IMR-90 (cell line): ENCODE measurements around the gene C21orf91. TPM values are rescaled to one million over a fixed set of nuclear protein-coding genes. Genes with fewer than 3 reads are reported as not detected.

Source experiments
- ATAC-seq: fragments of 200-7000 bp; cut with Tn5 transposase; 2 replicates; pipeline ENCODE4 v1.9.1; 2020; ENCODE audit warnings: low read depth, mild to moderate bottlenecking, moderate library complexity
- BruUV-seq: library from RNA; stranded (reverse); fragments of 400-500 nt; replicated peaks from 2 replicates; lab custom pipeline; 2021; lab: Mats Ljungman, UMichigan
- CTCF ChIA-PET: fragments of 300-600 bp; formaldehyde crosslinking; extraction: SDS; loops from one replicate; lab custom pipeline; 2021; ENCODE audit warnings: antibody characterized with exemption; lab: Yijun Ruan, JAX
- POLR2A ChIA-PET: fragments of 300-600 bp; sonication (Branson Sonifier 250); formaldehyde crosslinking; loops from one replicate; lab custom pipeline; 2022; ENCODE audit warnings: antibody characterized with exemption; ENCODE audit not compliant: unreplicated experiment; lab: Charles Lee
- DNase-seq: peaks from one replicate; pipeline ENCODE4 v3.0.0; 2013
- H2AFZ ChIP-seq: replicated peaks from 2 replicates; pipeline ENCODE3; 2013; ENCODE audit warnings: low read length, mild to moderate bottlenecking; ENCODE audit not compliant: poor library complexity
- H2AK5ac ChIP-seq: 2 replicates; pipeline ENCODE4 v1.6.1; 2013; ENCODE audit warnings: low read depth, low read length, inconsistent platforms
- H2AK9ac ChIP-seq: replicated peaks from 2 replicates; pipeline ENCODE3; 2013; ENCODE audit warnings: mild to moderate bottlenecking, low read depth, low read length, moderate library complexity; ENCODE audit not compliant: poor library complexity
- H2BK120ac ChIP-seq: 2 replicates; pipeline ENCODE4 v1.6.1; 2013; ENCODE audit warnings: low read depth, low read length, inconsistent platforms
- H2BK15ac ChIP-seq: 3 replicates; pipeline ENCODE4 v1.6.1; 2013; ENCODE audit warnings: low read depth, low read length, inconsistent platforms
- H2BK20ac ChIP-seq: 2 replicates; pipeline ENCODE4 v1.6.1; 2013; ENCODE audit warnings: low read depth, mild to moderate bottlenecking, inconsistent platforms, low read length, moderate library complexity
- H2BK5ac ChIP-seq: 2 replicates; pipeline ENCODE4 v1.6.1; 2013; ENCODE audit warnings: mild to moderate bottlenecking, low read depth, low read length, inconsistent platforms; ENCODE audit not compliant: poor library complexity, severe bottlenecking
- H3K14ac ChIP-seq: replicated peaks from 2 replicates; pipeline ENCODE4 v1.6.1; 2013; ENCODE audit warnings: low read depth, low read length, inconsistent platforms
- H3K18ac ChIP-seq: 2 replicates; pipeline ENCODE4 v1.6.1; 2013; ENCODE audit warnings: low read depth, low read length, control low read depth
- H3K23ac ChIP-seq: 2 replicates; pipeline ENCODE4 v1.6.1; 2013; ENCODE audit warnings: low read depth, low read length, inconsistent platforms
- H3K27ac ChIP-seq: 2 replicates; pipeline ENCODE4 v1.5.1; 2013; ENCODE audit warnings: mild to moderate bottlenecking, control low read depth, low read length; ENCODE audit not compliant: insufficient read depth
- H3K27me3 ChIP-seq: 2 replicates; pipeline ENCODE4 v1.6.1; 2013; ENCODE audit warnings: low read length; ENCODE audit not compliant: control insufficient read depth, insufficient read depth
- H3K36me3 ChIP-seq: 2 replicates; pipeline ENCODE4 v1.6.1; 2013; ENCODE audit warnings: low read length, mixed read lengths; ENCODE audit not compliant: control insufficient read depth, insufficient read depth
- H3K4ac ChIP-seq: 2 replicates; pipeline ENCODE4 v1.6.1; 2013; ENCODE audit warnings: low read depth, low read length, inconsistent platforms
- H3K4me1 ChIP-seq: 2 replicates; pipeline ENCODE4 v1.6.1; 2013; ENCODE audit warnings: low read length, mixed read lengths; ENCODE audit not compliant: control insufficient read depth, insufficient read depth
- H3K4me2 ChIP-seq: 2 replicates; pipeline ENCODE4 v1.6.1; 2013; ENCODE audit warnings: low read depth, mild to moderate bottlenecking, control low read depth, low read length, moderate library complexity
- H3K4me3 ChIP-seq: 2 replicates; pipeline ENCODE4 v1.5.1; 2013; ENCODE audit warnings: low read depth, mild to moderate bottlenecking, control low read depth, low read length, moderate library complexity; ENCODE audit not compliant: insufficient read depth
- H3K56ac ChIP-seq: 2 replicates; pipeline ENCODE4 v1.6.1; 2013; ENCODE audit warnings: low read length, inconsistent platforms; ENCODE audit not compliant: insufficient read depth; ENCODE audit errors: extremely low read depth
- H3K79me1 ChIP-seq, 2 experiments: 2 replicates each; pipeline ENCODE4 v1.6.1; 2013; ENCODE audit warnings: low read length in 2 of 2, inconsistent platforms in 1 of 2, low read depth in 1 of 2
- H3K9ac ChIP-seq: 2 replicates; pipeline ENCODE4 v1.6.1; 2013; ENCODE audit warnings: low read depth, low read length, control low read depth
- H3K9me1 ChIP-seq: 2 replicates; pipeline ENCODE4 v1.6.1; 2013; ENCODE audit warnings: low read length, inconsistent platforms; ENCODE audit not compliant: insufficient read depth
- H3K9me3 ChIP-seq: 2 replicates; pipeline ENCODE4 v1.6.1; 2013; ENCODE audit warnings: low read length; ENCODE audit not compliant: control insufficient read depth, insufficient read depth
- H4K20me1 ChIP-seq: 2 replicates; pipeline ENCODE4 v1.6.1; 2013; ENCODE audit warnings: low read length, inconsistent platforms; ENCODE audit not compliant: insufficient read depth
- H4K5ac ChIP-seq: 2 replicates; pipeline ENCODE4 v1.6.1; 2013; ENCODE audit warnings: mild to moderate bottlenecking, low read depth, low read length, control low read depth
- H4K8ac ChIP-seq, 2 experiments: 2 replicates each; pipeline ENCODE4 v1.6.1; 2013; ENCODE audit warnings: low read depth in 2 of 2, low read length in 2 of 2, control low read depth in 1 of 2, inconsistent platforms in 1 of 2
- H4K91ac ChIP-seq: 2 replicates; pipeline ENCODE4 v1.6.1; 2013; ENCODE audit warnings: low read depth, low read length, inconsistent platforms; ENCODE audit not compliant: insufficient read depth
- ELK1 ChIP-seq: fragments of 150-350 bp; IDR thresholded peaks from 2 replicates; pipeline ENCODE4 v1.6.1; 2016; ENCODE audit warnings: low read depth, mild to moderate bottlenecking, low read length, moderate library complexity, borderline replicate concordance
- POLR2A ChIP-seq: IDR thresholded peaks from 2 replicates; pipeline ENCODE4 v1.6.1; 2012; ENCODE audit warnings: mild to moderate bottlenecking, low read depth, low read length
- USF2 ChIP-seq: fragments of 150-350 bp; IDR thresholded peaks from 2 replicates; pipeline ENCODE4 v1.6.1; 2017; ENCODE audit warnings: mild to moderate bottlenecking, antibody characterized with exemption, low read length, low read depth
- dilution Hi-C: fragments of 300-500 bp; cut with HindIII; formaldehyde crosslinking; loops from one replicate; pipeline ENCODE4 v1.14.3; 2018; ENCODE audit warnings: low sequenced_read_pairs; ENCODE audit not compliant: unreplicated experiment
- in situ Hi-C: fragments of 300-500 bp; cut with MboI; formaldehyde crosslinking; loops from 3 replicates; pipeline ENCODE4 v1.14.3; 2019; ENCODE audit warnings: low sequenced_read_pairs, inconsistent platforms, mixed read lengths
- intact Hi-C: fragments of 100-400 bp; cut with micrococcal nuclease; formaldehyde crosslinking; loops from 2 replicates; pipeline ENCODE4 v1.10.0; 2022
- polyA plus RNA-seq, 3 experiments: library from polyadenylated mRNA; depleted of rRNA; stranded (reverse); fragments of >200 nt; gene quantifications; 2 replicates each; pipeline ENCODE4 v1.2.3, GENCODE V29; 2012; ENCODE audit warnings: low replicate concordance in 1 of 3
- total RNA-seq: library from RNA; depleted of rRNA; stranded (reverse); fragments of >200 nt; gene quantifications from 2 replicates; pipeline ENCODE4 v1.2.3, GENCODE V29; 2012

Gene C21orf91
- total and polyA plus RNA-seq, 2 of the 4 experiments (the other 2 are of a cell fraction), result 3.7 to 9.3 TPM

- ChIA-PET POLR2A (interaction anchor here (0.5 kb wide), 1 partner anchor 161 kb away, joined by 6 read pairs; no protein-coding TSS in a partner anchor), CTCF (no interaction called here)
- H2BK120ac ChIP-seq, result no peak overlapping the region
- no peak overlapping the region for H3K4me2 ChIP-seq
- no peaks in the 10 kb centered on the region for H3K4me1 ChIP-seq
- intact Hi-C loops, result loop anchor here (10.0 kb wide), 2 partner anchors 226 to 346 kb away; partner anchors contain the start of gene BTG3
- in situ Hi-C loops, result loop anchor here (25.0 kb wide), 1 partner anchor 379 kb away; no protein-coding TSS in a partner anchor
- H2BK5ac ChIP-seq, result no peak overlapping the region
- H4K20me1 ChIP-seq, result no peaks in the 10 kb centered on the region
- no peaks in the 10 kb centered on the region for H3K9me1 ChIP-seq
- H3K27me3 ChIP-seq, result 0 out of 2 replicates have a peak, but pooled peaks cover 2% of the 10 kb centered on the region
- H2AK9ac ChIP-seq, result no peak overlapping the region
- H3K79me1 ChIP-seq, result no peaks in the 10 kb centered on the region
- H2BK15ac ChIP-seq, result no peak overlapping the region
- H3K23ac ChIP-seq, result no peak overlapping the region
- no peak overlapping the region for H3K18ac ChIP-seq
- no peaks in the 10 kb centered on the region for H3K9me3 ChIP-seq
- no peak overlapping the region for H3K4me3 ChIP-seq
- H2AFZ ChIP-seq, result no peak overlapping the region
- no TSS peak for BruUV-seq
- no peak overlapping the region for H3K14ac ChIP-seq
- no peak for DNase-seq
- no peak overlapping the region for H4K8ac ChIP-seq
- H3K36me3 ChIP-seq, result no peaks in the 10 kb centered on the region
- ATAC-seq, result no peak
- no peak overlapping the region for H3K4ac ChIP-seq
- H3K56ac ChIP-seq, result no peak overlapping the region
- no peak overlapping the region for H2AK5ac ChIP-seq
- H3K27ac ChIP-seq, result no peak overlapping the region
- H4K5ac ChIP-seq, result no peak overlapping the region
- no peak overlapping the region for H4K91ac ChIP-seq
- dilution Hi-C loops, result no loop called here
- TF ChIP-seq USF2 (no peak), ELK1 (no peak), POLR2A (no peak)
- no peak overlapping the region for H3K9ac ChIP-seq
- no peak overlapping the region for H2BK20ac ChIP-seq
Measured at GRCh38 chr21:17841103-17841502, 21.9 kb upstream of the C21orf91 start.
